Measurements from ENCODE around the gene USP40. TPM values are rescaled to one million over a fixed set of nuclear protein-coding genes. Genes with fewer than 3 reads are reported as not detected.

The USP40 gene
- total RNA-seq, 1 donor from 2014 or later: 21.7 TPM

DNA sequence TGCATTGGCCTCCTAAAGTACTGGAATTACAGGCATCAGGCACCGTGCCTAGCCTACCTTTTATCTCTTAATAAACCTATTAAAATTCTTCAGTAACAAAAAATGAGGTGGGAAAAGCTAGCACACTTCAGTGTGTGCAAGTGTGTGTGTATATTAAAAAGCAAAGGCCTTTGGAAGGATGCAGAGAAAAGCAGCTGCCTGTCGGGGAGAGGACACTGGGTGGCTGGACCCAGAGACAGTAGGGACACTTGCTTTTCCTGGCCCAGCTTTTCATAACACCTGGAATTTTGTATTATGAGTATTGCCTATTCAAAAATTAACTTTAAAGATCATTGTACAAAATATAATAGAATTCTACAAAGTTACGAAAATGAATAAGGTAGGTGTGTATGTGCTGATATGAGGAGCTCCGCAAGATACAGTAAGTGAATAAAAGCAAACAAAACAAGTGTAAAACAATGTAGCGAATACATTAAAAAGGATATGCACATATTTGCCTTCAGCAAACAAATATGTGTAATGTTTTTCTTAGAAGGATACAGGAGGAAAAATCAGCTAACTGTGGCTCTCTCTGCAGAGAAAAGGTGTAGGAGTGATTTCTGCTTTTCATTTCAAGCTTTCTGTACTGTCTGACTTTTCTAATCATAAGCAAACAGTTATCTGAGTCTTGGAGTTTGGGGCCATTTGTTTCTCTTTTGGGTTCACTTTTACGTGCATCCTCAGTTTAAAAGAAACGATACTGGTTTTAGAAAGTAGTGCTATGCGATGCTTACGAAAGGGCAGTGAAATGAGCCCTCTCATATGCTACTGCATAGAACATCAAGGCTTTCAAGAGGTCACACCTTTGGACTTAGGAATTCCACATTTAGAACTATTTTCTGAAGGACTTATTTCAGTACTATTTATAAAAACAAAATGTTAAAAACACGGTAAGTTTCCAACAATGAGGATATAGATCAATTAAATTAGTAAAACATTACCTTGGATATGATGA is 70.8 kb downstream of the USP40 start:
- DNase-seq (ENCODE audit: low read depth, low spot score): no peak

DNA sequence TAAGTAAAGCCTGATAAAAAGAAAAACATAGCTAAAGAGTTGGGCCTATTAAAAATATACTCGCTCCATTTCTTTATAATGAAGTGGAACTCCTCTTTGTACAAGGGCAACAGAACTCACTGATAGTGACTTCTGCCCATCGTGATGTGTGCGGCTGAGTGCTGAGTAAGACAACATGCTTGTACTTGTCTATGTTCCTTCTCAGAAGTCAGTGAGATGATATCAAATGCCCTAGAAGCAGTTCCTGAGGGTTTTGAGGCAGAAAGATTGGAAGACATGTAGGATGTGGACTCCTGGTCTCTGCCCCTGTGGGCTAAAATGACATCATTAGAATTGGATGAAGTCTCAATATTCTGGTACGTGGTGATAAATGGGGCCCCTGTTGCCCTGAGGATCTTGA is 73.8 kb downstream of the USP40 start:
- DNase-seq (ENCODE audit: low read depth, low spot score): no peak

DNA sequence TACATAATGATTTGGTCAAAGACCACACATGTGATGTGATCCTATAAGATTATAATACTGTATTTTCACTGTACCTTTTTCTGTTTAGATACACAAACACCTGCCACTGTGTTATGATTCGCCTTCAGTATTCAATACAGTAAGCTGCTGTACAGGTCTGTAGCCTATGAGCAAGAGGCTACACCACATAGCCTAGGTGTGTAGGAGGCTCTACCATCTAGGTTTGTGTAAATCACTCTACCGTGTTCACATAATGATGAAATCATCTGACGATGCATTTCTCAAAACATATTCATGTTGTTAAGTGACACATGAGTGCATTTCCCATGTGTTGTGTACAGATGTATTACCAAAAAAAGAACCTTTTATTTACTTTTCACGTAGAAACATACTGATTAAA is 74.5 kb downstream of the USP40 start:
- DNase-seq (ENCODE audit: low read depth, low spot score): no peak

DNA sequence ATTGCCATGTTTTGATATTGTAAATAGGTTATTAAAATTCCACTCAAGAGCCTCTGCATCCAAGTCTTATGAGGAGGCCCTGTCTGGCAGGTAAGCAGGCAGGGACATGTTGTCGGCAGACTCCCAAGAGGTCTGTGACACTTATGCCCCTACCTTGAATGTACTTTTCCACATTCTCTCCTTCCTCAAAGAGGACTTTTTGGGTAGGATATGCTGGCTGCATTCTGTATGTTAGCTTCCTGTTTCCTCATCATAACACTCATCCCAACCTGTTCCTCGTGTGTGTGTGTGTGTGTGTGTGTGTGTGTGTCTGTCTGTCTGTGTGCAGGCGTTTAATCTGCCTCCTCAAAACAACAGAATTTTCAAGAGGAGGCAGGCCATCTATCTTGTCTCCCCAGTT is 75.3 kb downstream of the USP40 start:
- DNase-seq (ENCODE audit: low read depth, low spot score): no peak

DNA sequence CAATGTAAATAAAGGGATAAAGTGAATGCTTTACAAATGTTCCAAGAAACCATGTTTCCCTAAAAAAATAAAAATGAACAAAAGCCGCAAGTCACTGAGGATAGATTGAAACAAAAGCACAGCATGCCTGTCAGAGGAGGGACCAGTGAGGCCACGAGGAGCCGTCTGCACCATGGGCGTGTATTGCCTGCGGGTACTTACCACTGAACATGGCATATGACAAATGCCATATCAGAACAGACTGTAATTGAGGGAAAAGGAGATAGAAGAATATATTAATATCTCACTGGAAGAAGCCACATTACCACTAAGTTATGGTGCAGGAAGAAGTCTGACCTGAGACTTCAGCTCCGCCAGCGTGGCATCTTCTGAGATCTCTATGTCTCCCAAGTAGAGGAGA is 75.8 kb downstream of the USP40 start:
- DNase-seq (ENCODE audit: low read depth, low spot score): no peak

DNA sequence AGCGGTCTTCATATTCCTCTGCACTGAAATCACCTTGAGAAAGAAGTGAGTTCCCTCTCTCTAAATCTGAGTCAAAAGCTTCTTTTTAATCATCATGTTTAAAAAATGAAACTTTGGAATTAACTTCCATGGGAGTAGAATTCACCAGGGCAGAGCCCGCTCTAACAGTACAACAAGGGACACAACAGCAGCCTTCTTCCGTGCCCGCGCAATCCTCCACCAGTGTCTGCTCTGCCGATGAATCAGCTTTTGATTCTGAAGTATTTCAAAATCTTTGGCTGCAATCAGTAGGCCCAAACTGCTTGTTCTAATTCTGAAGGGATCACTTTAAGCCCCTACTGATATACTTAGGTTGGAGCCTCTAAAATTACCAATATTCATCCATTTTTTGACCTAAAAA is 76.9 kb downstream of the USP40 start:
- no peak for DNase-seq (ENCODE audit: low read depth, low spot score)

DNA sequence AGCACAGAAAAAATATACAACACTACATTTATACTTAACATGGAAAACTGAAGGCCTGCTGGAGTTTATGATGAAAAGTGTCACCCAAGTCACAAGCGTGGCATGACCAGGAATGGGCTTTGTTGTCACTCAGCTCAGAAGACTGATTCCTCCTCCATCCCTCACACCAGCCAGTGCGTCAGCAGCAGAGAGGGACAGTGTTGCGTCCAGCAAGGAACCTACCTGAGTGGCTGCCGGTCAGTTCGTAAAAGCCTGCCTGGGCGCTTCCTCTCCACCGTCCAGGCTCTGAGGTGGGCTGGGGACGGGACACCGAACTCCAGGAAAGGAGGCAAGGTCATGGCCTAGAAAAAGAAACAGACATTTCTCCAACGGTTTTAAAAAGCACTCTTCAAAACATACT is 77.4 kb downstream of the USP40 start:
- DNase-seq (ENCODE audit: low read depth, low spot score): no peak

DNA sequence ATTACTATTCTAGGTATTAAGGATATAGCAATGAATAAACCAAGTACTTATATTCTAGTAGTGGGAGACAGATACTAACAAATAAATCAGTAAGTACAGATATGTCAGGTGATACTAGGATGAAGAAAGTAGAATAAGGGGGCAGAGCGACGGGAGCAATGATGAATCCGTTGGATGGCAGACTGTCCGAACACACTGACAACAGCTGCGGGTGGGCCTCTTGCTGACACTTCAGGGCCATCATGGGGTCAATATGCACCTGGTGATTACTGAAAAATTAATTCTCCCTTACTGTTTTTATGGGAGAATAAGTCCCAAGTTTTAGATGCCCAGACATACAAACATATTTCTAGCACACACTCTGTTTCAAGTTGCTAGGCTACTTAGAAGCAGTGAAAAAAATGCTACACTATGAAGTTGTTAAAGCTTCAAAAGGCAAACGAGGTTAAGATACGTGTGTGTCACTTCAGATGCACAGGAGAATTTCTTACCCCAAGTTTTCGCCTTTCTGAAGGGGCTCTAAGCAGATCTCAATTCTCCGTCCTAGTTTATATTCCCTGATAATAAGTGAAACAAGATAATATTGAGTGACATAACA is 78.7 kb downstream of the USP40 start:
- DNase-seq (ENCODE audit: low read depth, low spot score): no peak

DNA sequence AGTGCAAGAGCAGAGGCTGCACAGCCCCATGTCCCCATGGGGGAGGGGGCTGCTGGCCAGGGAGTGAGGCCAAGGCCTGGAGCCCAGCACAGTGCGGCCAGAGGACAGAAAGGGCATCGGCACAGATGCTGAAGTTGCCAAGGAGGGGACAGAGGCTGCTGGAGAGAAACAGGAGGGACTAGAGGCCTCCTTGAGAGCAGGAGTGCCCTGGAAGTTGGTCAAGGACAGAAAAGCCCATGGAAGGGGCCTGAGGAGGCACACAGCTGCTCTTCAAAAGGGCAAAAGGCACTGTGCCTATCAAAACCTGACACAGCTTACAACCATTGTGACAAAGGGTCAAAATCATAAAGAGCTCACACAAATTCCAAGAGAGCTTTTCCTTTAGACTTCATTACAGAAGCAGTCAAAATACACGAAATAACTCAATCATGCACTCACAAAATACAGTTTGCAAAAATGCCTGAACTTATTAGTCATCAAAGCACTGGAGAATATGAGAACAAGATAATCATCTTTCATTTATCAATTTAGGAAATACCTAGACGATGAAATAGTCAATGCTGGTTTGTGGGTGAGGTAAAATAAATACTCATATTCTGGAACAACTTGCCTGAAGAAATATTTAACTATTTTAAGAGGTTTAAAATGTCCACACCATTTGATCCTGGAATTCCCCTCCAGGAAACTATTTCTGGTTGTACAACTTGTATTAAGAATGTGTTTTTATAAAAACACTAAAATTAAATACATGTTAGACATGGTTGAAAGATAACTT is 79.6 kb downstream of the USP40 start:
- DNase-seq (ENCODE audit: low read depth, low spot score): peak; percentile 58

DNA sequence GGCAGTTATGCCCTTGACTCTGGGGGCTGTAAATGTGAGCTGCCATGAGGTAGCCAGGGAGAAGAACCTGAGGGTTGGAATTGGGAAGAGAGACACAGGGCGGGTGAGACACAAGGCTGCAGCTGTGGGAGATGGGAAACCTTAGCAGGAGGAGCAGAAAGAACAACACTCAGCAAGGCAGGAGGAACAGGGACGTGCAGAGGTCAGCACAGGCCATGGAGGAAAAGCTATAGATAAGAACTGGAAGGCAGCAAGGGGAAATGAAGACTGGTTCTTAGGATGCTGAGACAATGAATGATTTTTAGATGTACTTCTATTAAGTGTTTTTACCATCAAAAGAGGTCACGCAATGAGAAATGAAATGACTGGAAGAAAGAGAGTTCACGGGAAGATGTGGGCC is 80.2 kb downstream of the USP40 start:
- DNase-seq (ENCODE audit: low read depth, low spot score): no peak

DNA sequence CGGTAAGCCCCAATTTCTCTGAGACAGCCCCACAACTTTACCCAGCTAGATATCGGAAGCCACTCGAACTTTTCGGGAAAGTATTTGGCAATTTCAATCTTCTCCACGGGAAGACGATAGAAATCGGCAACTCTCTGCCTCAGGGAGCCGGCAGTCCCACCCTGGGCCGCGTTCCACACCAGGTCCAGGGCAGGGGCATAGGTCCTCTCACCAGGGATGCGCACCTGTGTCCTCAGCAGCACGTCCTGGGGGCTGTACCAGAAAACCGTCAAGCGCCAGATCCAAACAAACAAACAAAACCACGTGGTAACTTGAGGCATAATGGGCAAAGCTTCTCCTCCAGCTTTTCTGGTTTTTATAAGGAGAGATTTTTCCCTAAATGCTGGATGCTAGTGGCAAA is 80.9 kb downstream of the USP40 start:
- no peak for DNase-seq (ENCODE audit: low read depth, low spot score)

DNA sequence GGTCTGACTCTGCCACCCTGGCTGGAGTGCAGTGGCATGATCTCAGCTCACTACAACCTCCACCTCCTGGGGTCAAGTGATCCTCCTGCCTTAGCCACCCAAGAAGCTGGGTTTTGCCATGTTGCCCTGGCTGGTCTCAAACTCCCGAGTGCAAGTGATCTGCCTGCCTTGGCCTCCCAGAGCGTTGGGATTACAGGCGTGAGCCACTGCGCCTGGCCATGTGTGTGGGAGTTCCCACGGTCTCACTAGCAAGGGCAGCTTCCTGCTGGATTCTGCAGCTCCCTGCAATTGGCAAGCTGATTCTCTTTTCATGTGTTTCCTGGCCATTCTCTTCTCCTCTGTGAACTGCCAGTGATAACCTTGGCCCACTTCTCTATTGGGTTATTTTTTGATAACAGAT is 84.0 kb downstream of the USP40 start:
- no peak for DNase-seq (ENCODE audit: low read depth, low spot score)

DNA sequence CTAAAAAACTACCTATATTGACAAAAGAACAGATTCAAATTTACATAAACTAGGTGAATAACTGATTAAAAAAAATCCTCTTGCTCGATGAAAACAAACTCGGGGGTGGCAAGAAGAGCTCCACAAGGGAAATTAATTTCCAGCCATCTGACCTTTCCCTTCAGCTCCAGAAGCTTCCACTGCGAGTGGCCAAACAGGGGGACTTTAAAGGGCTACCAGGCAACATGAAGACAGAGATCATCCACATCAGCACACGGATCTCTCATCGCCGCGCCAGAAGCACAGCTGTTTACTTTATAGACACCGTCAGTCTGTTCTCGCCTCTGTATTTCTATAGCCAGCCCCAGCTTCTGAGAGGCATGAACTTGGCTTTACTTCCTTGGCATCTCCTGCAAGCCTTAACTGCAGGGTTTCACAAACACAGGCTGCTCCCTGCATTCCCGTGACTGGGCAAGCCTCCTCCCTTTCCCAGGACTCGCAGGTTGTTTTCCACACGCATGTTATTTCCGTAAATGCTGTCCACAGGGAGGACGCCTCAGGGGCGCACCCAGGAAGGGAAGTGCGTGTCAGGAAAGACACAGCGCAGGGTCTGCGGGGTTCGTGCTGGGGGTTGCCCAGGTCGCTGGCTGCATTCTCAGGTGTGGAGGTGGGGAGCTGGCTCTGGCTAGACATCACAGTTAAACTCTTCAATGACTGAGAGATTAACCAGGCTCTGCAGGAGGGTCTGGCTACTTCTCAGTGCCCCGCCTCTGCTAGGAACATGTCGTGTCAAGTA is 85.0 kb downstream of the USP40 start:
- no peak for DNase-seq (ENCODE audit: low read depth, low spot score)

DNA sequence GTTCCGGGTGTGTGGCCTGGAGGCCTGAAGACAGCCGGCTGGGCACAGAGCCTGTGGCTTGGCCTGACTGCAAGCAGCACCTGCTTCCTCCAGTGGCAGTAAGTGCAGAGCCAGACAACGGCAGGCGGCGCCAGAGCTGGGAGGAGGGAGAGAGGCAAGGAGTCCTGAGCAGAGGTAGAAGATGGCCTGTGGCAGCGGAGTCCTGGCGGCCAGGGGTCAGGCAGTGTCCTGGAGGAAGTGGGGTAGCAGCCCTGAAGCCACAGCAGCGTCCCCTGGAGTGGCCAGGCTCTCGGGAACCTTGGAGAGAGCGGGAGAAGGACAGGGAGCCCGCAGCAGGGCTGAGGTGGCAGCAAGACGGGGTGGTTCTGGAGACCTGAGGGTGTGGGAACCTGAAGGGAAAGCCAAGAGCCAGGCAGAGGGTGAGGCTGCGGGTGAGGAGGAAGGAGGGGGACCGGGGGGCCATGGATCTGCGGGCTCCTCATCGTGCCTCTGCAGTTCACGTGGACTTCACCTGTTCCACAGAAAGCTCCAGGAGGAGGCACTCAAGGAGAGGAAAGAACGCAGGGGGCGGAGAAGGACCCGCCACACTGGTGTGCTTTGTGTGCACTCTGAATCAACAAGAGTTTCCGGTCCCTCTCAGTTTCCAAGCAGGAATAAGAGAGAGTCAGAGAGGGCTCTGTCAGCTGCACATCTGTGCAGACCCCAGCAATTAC is 85.9 kb downstream of the USP40 start:
- no peak for DNase-seq (ENCODE audit: low read depth, low spot score)

DNA sequence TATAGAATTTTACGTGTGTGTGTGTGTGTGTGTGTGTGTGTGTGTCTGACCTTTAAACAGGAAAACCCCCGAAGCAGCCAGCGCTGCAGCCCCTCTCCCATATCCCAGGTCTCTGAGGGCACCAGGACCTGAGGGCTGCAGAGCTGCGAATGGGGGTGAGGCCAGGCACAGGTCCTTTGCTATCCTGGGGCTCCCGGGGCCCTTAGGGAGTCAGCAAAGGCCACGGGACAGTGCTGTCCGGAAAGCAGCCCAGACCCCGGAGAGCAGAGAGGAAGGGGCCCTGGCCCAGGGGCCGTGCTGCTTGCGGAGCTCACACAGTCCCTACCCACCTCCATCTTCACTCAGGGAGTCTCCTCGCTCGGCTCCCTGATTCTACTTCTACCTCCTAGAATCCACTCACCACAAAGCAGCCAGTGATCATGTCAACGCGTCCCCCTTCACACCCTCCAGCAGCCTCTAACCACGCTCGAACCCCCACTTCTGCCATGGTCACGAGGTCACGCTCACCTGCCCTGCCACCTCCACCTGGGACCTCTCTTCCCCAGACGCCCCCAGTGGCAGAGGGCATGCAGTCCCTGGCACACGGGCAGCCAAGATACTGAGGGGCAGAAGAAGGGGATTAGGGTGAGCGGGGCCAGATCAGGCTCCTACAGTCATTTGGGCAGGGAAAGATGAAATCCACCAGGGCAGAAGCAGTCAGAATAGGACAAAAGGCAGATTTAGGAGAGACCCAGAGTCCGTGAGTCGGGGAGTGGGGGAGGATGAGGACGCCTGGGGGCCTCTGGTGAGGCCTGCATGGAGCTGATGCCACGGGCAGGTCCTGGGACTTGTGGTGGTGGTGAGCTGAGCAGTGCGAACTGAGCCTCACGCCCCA is 86.7 kb downstream of the USP40 start:
- DNase-seq (ENCODE audit: low read depth, low spot score): no peak

DNA sequence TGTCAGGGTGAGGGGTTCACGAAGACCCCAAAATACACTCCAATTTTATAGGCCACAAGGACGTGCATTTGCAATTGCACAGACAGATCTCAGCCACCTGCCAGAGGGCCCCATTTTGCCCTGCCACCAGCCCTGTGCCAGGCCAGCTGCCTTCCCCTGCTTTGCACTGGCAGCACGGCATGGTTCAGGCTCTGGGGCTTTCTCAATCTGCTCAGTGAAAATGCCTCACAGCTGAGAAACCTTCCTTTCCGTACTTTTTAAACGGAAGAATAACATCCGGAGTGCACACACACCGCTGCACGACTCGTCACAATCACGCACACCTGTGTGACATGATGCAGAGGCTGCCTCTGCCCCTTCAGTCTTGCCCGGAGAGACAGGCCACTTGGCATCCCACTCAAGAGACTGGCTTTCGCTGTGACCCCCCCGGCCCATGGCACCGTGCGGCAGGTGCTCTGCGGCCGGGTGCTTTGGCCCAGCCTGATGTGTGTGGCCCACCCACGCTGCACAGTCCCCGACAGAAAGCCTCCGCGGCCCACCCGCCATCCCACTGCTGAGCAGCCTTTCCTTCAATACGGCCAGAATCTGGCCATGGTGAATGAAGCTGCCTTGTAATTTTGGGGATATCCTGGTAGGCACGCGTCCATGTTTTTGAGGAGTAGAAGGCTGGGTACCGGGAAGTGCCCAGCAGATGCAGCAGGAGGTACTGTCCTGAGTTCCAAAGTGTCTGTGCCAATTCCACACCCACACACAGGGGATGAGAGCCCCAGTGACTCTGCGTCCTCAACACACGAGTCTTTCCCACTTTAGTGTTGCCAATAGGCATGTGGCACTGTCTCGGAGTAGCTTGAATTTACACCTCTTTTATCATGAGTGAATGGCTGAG is 88.8 kb downstream of the USP40 start:
- no peak for DNase-seq (ENCODE audit: low read depth, low spot score)

DNA sequence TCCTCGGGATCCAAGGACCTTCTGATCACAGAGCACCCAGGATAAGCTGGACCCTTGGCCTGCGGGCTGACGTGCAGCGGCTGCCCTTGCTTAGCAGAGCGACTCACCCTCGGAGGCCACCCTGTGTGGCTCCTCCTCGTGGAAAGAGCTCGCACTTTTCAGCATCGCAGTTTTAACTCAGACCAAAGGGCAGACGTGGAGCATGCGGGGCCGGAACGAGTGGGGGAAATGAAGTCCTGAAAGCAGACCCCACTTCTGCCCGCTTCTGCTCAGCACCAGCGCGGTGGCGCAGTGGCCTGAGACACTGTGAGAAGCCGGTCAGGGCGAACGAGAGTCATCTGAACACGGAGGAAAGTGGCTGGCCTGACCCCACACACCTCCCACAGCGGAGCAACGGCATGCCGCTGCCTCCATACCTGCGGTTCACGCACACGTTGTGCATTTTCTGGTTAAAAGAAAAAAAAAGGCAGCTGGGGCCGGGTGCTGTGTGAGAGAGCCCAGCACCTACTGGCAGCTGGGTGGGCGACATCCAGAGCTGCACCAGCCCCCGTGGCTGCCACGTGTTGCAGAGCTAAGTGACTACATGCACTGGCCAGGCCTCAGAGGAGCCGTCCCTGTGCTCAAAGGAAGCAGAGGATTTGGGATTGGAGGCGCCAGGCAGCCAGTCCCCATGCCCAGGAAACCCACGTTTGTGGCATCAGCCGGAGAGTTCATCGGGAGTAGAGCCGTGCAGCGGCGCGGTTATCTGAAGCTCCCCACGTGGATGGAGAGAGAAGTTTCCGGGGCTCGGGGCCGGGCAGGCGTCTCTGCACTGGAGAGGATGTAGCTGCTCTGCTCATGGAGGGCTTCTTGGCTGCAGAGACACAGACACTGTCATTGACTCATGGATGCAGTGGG is 89.7 kb downstream of the USP40 start:
- no peak for DNase-seq (ENCODE audit: low read depth, low spot score)

DNA sequence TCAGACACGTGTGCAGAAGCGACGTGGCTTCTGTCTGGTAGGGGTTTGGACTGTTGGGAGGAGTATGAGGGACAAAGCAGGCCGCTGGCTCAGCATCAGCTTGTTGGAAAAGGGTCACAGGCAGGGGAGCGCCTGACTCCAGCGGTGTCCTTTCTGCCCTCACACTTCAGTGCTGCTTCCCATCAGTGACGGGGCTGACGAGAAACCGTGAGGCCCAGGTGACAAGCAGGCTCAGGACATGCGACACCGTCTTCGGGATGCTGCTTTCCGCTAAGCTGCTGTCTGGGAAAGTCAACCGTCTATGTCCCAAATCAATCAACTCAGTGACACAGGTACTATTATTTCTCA is 90.5 kb downstream of the USP40 start:
- DNase-seq (ENCODE audit: low read depth, low spot score): no peak
